ENCODE data around the gene IL19. TPM values are rescaled to one million over a fixed set of nuclear protein-coding genes. Genes with fewer than 3 reads are reported as not detected.

Gene IL19
- polyA plus RNA-seq, 1 of the 3 experiments (the other 2 are of a cell fraction) = not detected

DNA sequence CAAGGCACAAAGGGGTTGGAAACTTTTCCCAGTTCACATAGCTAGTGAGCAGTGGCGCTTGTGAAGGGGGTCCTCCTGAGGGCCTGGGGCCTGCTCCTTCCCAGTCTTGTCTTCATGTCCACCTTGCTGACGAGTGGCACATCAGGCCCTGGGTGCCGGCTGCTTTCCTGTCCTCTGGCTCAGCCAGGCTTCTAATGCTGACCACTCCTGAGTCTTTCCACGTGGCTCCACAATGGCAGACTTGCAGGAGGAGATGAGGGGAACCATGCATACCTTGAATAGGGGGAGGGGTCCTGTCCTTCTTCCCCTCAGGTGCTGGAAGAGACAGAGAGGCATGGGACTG, 47.1 kb upstream of the IL19 start:
- 80% methylated on average over 3 of the region's 4 CpGs for WGBS (ENCODE audit: low lambda C conversion rate)
- Histone ChIP-seq H3K9ac (no peak overlapping the region), H3F3A (replicated peaks; ENCODE audit: insufficient read depth) (no peaks in the 10 kb centered on the region), H3K4me2 (no peak overlapping the region), H3K27me3 (ENCODE audit: insufficient read depth) (no peaks in the 10 kb centered on the region), H3K9me3 (no peaks in the 10 kb centered on the region), H3K4me3 (ENCODE audit: low read depth in 2 of 2, low read length in 1 of 2) (no peak overlapping the region), H3K27ac (ENCODE audit: low read depth in 2 of 2, low read length in 1 of 2) (no peak overlapping the region), H4K20me1 (ENCODE audit: insufficient read depth) (peaks cover 97% of the 10 kb centered on the region), H3K36me3 (replicated peaks in 1 of 2; ENCODE audit: control insufficient read depth in 1 of 2, insufficient read depth in 2 of 2, low read length in 1 of 2) (no peaks in the 10 kb centered on the region), H3K4me1 (ENCODE audit: control insufficient read depth in 1 of 2, insufficient read depth in 2 of 2, low read depth in 1 of 2, low read length in 1 of 2) (peaks cover 0 to 10% of the 10 kb centered on the region in 2 experiments; a peak in 1 of 4 replicates), H2AFZ (ENCODE audit: low read depth) (no peak overlapping the region), H3K79me2 (ENCODE audit: insufficient read depth) (peaks cover 86% of the 10 kb centered on the region), H3K9me2 (no peaks in the 10 kb centered on the region)
- ChIA-PET CTCF (interaction anchor here (1.0 to 16.7 kb wide), 6 partner anchors 9 to 259 kb away, joined by 3 to 380 read pairs (median 18); no protein-coding TSS in a partner anchor), POLR2A (no interaction called here)
- DNase-seq = no peak
- TF ChIP-seq SIN3A (IDR thresholded peaks at IDR 0.05; ENCODE audit: borderline replicate concordance, low read depth, low read length) (no peak), GABPA (IDR thresholded peaks at IDR 0.05; ENCODE audit: low read depth) (no peak)
- TF ChIP-seq, protein P1, sequence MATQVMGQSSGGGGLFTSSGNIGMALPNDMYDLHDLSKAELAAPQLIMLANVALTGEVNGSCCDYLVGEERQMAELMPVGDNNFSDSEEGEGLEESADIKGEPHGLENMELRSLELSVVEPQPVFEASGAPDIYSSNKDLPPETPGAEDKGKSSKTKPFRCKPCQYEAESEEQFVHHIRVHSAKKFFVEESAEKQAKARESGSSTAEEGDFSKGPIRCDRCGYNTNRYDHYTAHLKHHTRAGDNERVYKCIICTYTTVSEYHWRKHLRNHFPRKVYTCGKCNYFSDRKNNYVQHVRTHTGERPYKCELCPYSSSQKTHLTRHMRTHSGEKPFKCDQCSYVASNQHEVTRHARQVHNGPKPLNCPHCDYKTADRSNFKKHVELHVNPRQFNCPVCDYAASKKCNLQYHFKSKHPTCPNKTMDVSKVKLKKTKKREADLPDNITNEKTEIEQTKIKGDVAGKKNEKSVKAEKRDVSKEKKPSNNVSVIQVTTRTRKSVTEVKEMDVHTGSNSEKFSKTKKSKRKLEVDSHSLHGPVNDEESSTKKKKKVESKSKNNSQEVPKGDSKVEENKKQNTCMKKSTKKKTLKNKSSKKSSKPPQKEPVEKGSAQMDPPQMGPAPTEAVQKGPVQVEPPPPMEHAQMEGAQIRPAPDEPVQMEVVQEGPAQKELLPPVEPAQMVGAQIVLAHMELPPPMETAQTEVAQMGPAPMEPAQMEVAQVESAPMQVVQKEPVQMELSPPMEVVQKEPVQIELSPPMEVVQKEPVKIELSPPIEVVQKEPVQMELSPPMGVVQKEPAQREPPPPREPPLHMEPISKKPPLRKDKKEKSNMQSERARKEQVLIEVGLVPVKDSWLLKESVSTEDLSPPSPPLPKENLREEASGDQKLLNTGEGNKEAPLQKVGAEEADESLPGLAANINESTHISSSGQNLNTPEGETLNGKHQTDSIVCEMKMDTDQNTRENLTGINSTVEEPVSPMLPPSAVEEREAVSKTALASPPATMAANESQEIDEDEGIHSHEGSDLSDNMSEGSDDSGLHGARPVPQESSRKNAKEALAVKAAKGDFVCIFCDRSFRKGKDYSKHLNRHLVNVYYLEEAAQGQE (IDR thresholded peaks at IDR 0.05; ENCODE audit: low read depth, low read length) = no peak

DNA sequence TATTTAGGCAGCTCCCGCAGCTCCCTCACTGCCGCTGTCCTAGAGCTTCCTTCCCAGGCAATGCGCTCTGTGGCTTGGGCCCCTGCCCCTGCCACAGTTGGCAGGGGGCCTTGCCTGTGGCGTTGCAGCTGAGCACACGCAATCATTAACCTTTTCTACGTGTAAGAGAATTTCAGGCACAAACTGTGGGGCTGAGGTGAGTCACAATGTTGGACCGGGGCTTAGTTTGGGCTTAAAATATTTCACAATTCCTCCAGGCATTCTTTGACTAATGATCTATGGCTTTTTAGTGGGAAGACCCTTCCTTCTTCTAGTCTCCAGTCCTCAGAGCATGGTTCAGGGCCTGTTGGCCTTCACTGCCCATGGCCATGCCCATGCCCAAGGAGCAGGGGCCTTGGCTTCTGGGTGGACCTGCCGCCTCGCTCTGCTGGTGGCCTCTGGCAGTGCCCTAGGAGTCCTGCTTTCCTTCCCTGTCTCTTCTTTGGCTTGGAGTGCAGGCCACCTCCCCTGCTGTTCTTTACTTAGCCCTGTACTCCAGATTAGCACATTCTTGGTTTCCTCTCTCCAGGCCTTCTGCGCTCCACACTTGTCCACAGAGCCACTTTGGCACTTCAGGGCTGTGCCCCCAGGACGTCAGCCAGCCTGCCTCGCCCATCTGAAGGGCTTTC, 46.6 kb upstream of the IL19 start:
- no peak for DNase-seq
- Histone ChIP-seq H3K4me2 (no peak overlapping the region), H3K4me1 (ENCODE audit: control insufficient read depth in 1 of 2, insufficient read depth in 2 of 2, low read depth in 1 of 2, low read length in 1 of 2) (peaks cover 0 to 10% of the 10 kb centered on the region in 2 experiments; a peak in 1 of 4 replicates), H3K27ac (ENCODE audit: low read depth in 2 of 2, low read length in 1 of 2) (no peak overlapping the region), H2AFZ (ENCODE audit: low read depth) (no peak overlapping the region), H3F3A (replicated peaks; ENCODE audit: insufficient read depth) (no peaks in the 10 kb centered on the region), H3K4me3 (ENCODE audit: low read depth in 2 of 2, low read length in 1 of 2) (no peak overlapping the region), H3K9ac (no peak overlapping the region), H3K36me3 (replicated peaks in 1 of 2; ENCODE audit: control insufficient read depth in 1 of 2, insufficient read depth in 2 of 2, low read length in 1 of 2) (peaks cover 0 to 3% of the 10 kb centered on the region in 2 experiments), H4K20me1 (ENCODE audit: insufficient read depth) (peaks cover 97% of the 10 kb centered on the region), H3K27me3 (ENCODE audit: insufficient read depth) (no peaks in the 10 kb centered on the region), H3K9me3 (no peaks in the 10 kb centered on the region), H3K79me2 (ENCODE audit: insufficient read depth) (peaks cover 86% of the 10 kb centered on the region), H3K9me2 (no peaks in the 10 kb centered on the region)
- TF ChIP-seq, protein P1 (IDR thresholded peaks at IDR 0.05; ENCODE audit: low read depth, low read length) = no peak
- no peak for TF ChIP-seq RAD21 (IDR thresholded peaks at IDR 0.05; ENCODE audit: low read length)
- TF ChIP-seq FOXM1 (IDR thresholded peaks at IDR 0.05; ENCODE audit: low read depth) = no peak
- TF ChIP-seq, protein P2, sequence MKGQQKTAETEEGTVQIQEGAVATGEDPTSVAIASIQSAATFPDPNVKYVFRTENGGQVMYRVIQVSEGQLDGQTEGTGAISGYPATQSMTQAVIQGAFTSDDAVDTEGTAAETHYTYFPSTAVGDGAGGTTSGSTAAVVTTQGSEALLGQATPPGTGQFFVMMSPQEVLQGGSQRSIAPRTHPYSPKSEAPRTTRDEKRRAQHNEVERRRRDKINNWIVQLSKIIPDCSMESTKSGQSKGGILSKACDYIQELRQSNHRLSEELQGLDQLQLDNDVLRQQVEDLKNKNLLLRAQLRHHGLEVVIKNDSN (IDR thresholded peaks at IDR 0.05; ENCODE audit: borderline replicate concordance, low read depth) = no peak
- no peak for TF ChIP-seq POLR2AphosphoS5 (IDR thresholded peaks at IDR 0.05; ENCODE audit: low read depth, low read length)
- no peak for TF ChIP-seq JUND (IDR thresholded peaks at IDR 0.05)
- no peak for TF ChIP-seq GATA2 (CRISPR knock-in tag; IDR thresholded peaks at IDR 0.05)
- TF ChIP-seq CHD2 (IDR thresholded peaks at IDR 0.05; ENCODE audit: low read length, partially characterized antibody) = no peak
- TF ChIP-seq, protein P3, sequence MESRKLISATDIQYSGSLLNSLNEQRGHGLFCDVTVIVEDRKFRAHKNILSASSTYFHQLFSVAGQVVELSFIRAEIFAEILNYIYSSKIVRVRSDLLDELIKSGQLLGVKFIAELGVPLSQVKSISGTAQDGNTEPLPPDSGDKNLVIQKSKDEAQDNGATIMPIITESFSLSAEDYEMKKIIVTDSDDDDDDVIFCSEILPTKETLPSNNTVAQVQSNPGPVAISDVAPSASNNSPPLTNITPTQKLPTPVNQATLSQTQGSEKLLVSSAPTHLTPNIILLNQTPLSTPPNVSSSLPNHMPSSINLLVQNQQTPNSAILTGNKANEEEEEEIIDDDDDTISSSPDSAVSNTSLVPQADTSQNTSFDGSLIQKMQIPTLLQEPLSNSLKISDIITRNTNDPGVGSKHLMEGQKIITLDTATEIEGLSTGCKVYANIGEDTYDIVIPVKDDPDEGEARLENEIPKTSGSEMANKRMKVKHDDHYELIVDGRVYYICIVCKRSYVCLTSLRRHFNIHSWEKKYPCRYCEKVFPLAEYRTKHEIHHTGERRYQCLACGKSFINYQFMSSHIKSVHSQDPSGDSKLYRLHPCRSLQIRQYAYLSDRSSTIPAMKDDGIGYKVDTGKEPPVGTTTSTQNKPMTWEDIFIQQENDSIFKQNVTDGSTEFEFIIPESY (IDR thresholded peaks at IDR 0.05; ENCODE audit: borderline replicate concordance, low read depth) = no peak
- no peak for TF ChIP-seq TAF1 (IDR thresholded peaks at IDR 0.05; ENCODE audit: borderline replicate concordance, low read depth, low read length)
- TF ChIP-seq EP300 (IDR thresholded peaks at IDR 0.05; ENCODE audit: borderline replicate concordance in 1 of 2, low read depth in 1 of 2, low read length in 1 of 2) = no peak
- TF ChIP-seq ELF1 (IDR thresholded peaks at IDR 0.05) = no peak
- no peak for TF ChIP-seq TEAD4 (IDR thresholded peaks at IDR 0.05; ENCODE audit: borderline replicate concordance, insufficient read depth)
- ChIA-PET CTCF (interaction anchor here (1.2 to 16.7 kb wide), 12 partner anchors 10 to 258 kb away, joined by 3 to 380 read pairs (median 6); no protein-coding TSS in a partner anchor), POLR2A (no interaction called here)
- 75% methylated on average over 12 of the region's 12 CpGs for WGBS (ENCODE audit: low lambda C conversion rate)
